HEK293 (cell line): Measurements from ENCODE around the gene LRRC59.

Experiments used
- CTCF ChIA-PET: fragments of 350-600 bp; formaldehyde crosslinking; extraction: SDS; loops from one replicate; lab custom pipeline; 2021; ENCODE audit warnings: antibody characterized with exemption; lab: Yijun Ruan, JAX
- POLR2A ChIA-PET: fragments of 300-600 bp; formaldehyde crosslinking; extraction: SDS; loops from one replicate; lab custom pipeline; 2020; ENCODE audit warnings: antibody characterized with exemption, inconsistent platforms; lab: Yijun Ruan, JAX
- H3K27ac ChIP-seq: fragments of 200-500 bp; sonication (Bioruptor generic); 2 replicates; pipeline ENCODE4 v1.5.1; 2014; ENCODE audit warnings: low read depth, low read length, control low read depth, inconsistent platforms; ENCODE audit errors: extremely low read depth
- H3K36me3 ChIP-seq, 2 experiments: fragments of 200-500 bp in 1 of 2; sonication (Bioruptor generic) in 1 of 2; 1 replicate in 1 of 2; 2 replicates in 1 of 2; pipeline ENCODE4 v1.5.1; 2014 to 2017; ENCODE audit warnings: inconsistent platforms in 2 of 2, low read length in 2 of 2; ENCODE audit not compliant: control insufficient read depth in 2 of 2, insufficient read depth in 1 of 2
- H3K4me1 ChIP-seq: fragments of 200-500 bp; sonication (Bioruptor generic); 2 replicates; pipeline ENCODE4 v1.5.1; 2014; ENCODE audit warnings: mild to moderate bottlenecking, low read length, inconsistent platforms; ENCODE audit not compliant: control insufficient read depth, insufficient read depth
- H3K4me3 ChIP-seq: 2 replicates; pipeline ENCODE4 v1.5.1; 2011; ENCODE audit warnings: low read depth, mild to moderate bottlenecking, control low read depth, low read length, moderate library complexity
- H3K9me3 ChIP-seq: fragments of 200-500 bp; sonication (Bioruptor generic); 2 replicates; pipeline ENCODE4 v1.5.1; 2014; ENCODE audit warnings: low read depth, low read length, inconsistent platforms; ENCODE audit not compliant: control insufficient read depth, insufficient read depth
- BCL11A ChIP-seq: fragments of 450-650 bp; formaldehyde crosslinking; IDR thresholded peaks from 2 replicates; pipeline ENCODE4 v1.5.1; 2016; ENCODE audit warnings: low read depth, missing biosample characterization, missing genetic modification characterization
- GLI4 ChIP-seq: fragments of 450-650 bp; formaldehyde crosslinking; IDR thresholded peaks from 2 replicates; pipeline ENCODE4 v1.5.1; 2016; ENCODE audit warnings: missing biosample characterization, missing genetic modification characterization
- GLIS1 ChIP-seq: fragments of 450-650 bp; formaldehyde crosslinking; IDR thresholded peaks from 2 replicates; pipeline ENCODE4 v1.5.1; 2016; ENCODE audit warnings: missing biosample characterization, missing genetic modification characterization
- HOXA7 ChIP-seq: sonication (generic); formaldehyde crosslinking; IDR thresholded peaks from 2 replicates; pipeline ENCODE4 v1.8.1; 2022; ENCODE audit warnings: missing genetic modification reagents, borderline replicate concordance
- KLF1 ChIP-seq: fragments of 450-650 bp; formaldehyde crosslinking; IDR thresholded peaks from 2 replicates; pipeline ENCODE4 v1.5.1; 2016; ENCODE audit warnings: missing biosample characterization, missing genetic modification characterization
- KLF9 ChIP-seq: fragments of 450-650 bp; formaldehyde crosslinking; IDR thresholded peaks from 2 replicates; pipeline ENCODE4 v1.5.1; 2016; ENCODE audit warnings: missing biosample characterization, missing genetic modification characterization, low read depth
- RBAK ChIP-seq: fragments of 450-650 bp; formaldehyde crosslinking; IDR thresholded peaks from 2 replicates; pipeline ENCODE4 v1.5.1; 2016; ENCODE audit warnings: missing biosample characterization, missing genetic modification characterization
- SCRT2 ChIP-seq: fragments of 450-650 bp; formaldehyde crosslinking; IDR thresholded peaks from 2 replicates; pipeline ENCODE4 v1.5.1; 2016; ENCODE audit warnings: missing biosample characterization, missing genetic modification characterization
- WT1 ChIP-seq: fragments of 450-650 bp; formaldehyde crosslinking; IDR thresholded peaks from 2 replicates; pipeline ENCODE4 v1.5.1; 2016; ENCODE audit warnings: missing biosample characterization, missing genetic modification characterization
- ZBTB48 ChIP-seq: fragments of 450-650 bp; formaldehyde crosslinking; IDR thresholded peaks from 2 replicates; pipeline ENCODE4 v1.5.1; 2016; ENCODE audit warnings: missing biosample characterization, missing genetic modification characterization
- ZFHX2 ChIP-seq: fragments of 450-650 bp; formaldehyde crosslinking; conservative IDR thresholded peaks from 2 replicates; pipeline ENCODE4 v1.5.1; 2016; ENCODE audit warnings: missing biosample characterization, missing genetic modification characterization
- ZFP69B ChIP-seq: fragments of 450-650 bp; formaldehyde crosslinking; IDR thresholded peaks from 2 replicates; pipeline ENCODE4 v1.5.1; 2016; ENCODE audit warnings: missing biosample characterization, missing genetic modification characterization
- ZIC2 ChIP-seq: fragments of 450-650 bp; formaldehyde crosslinking; IDR thresholded peaks from 2 replicates; pipeline ENCODE4 v1.5.1; 2016; ENCODE audit warnings: missing biosample characterization, missing genetic modification characterization
- ZNF175 ChIP-seq: fragments of 450-650 bp; formaldehyde crosslinking; IDR thresholded peaks from 2 replicates; pipeline ENCODE4 v1.5.1; 2016; ENCODE audit warnings: missing biosample characterization, missing genetic modification characterization
- ZNF335 ChIP-seq: fragments of 450-650 bp; formaldehyde crosslinking; conservative IDR thresholded peaks from 2 replicates; pipeline ENCODE4 v1.5.1; 2016; ENCODE audit warnings: missing biosample characterization, missing genetic modification characterization
- ZNF354C ChIP-seq: fragments of 450-650 bp; formaldehyde crosslinking; IDR thresholded peaks from 2 replicates; pipeline ENCODE4 v1.5.1; 2016; ENCODE audit warnings: missing biosample characterization, missing genetic modification characterization, low read depth, borderline replicate concordance
- ZNF423 ChIP-seq: fragments of 450-650 bp; formaldehyde crosslinking; IDR thresholded peaks from 2 replicates; pipeline ENCODE4 v1.5.1; 2016; ENCODE audit warnings: missing biosample characterization, missing genetic modification characterization
- ZNF426 ChIP-seq: fragments of 450-650 bp; formaldehyde crosslinking; IDR thresholded peaks from 2 replicates; pipeline ENCODE4 v1.5.1; 2017; ENCODE audit warnings: missing biosample characterization, missing genetic modification characterization, mild to moderate bottlenecking, inconsistent platforms, moderate library complexity
- ZNF600 ChIP-seq: fragments of 450-650 bp; formaldehyde crosslinking; IDR thresholded peaks from 2 replicates; pipeline ENCODE4 v1.5.1; 2016; ENCODE audit warnings: missing biosample characterization, missing genetic modification characterization
- ZNF654 ChIP-seq: fragments of 450-650 bp; formaldehyde crosslinking; IDR thresholded peaks from 2 replicates; pipeline ENCODE4 v1.5.1; 2016; ENCODE audit warnings: low read depth, missing biosample characterization, missing genetic modification characterization
- ZSCAN16 ChIP-seq: fragments of 450-650 bp; formaldehyde crosslinking; IDR thresholded peaks from 2 replicates; pipeline ENCODE4 v1.5.1; 2016; ENCODE audit warnings: missing biosample characterization, missing genetic modification characterization
- ZSCAN5A ChIP-seq: fragments of 450-650 bp; formaldehyde crosslinking; IDR thresholded peaks from 2 replicates; pipeline ENCODE4 v1.5.1; 2016; ENCODE audit warnings: missing biosample characterization, missing genetic modification characterization

LRRC59 gene

DNA sequence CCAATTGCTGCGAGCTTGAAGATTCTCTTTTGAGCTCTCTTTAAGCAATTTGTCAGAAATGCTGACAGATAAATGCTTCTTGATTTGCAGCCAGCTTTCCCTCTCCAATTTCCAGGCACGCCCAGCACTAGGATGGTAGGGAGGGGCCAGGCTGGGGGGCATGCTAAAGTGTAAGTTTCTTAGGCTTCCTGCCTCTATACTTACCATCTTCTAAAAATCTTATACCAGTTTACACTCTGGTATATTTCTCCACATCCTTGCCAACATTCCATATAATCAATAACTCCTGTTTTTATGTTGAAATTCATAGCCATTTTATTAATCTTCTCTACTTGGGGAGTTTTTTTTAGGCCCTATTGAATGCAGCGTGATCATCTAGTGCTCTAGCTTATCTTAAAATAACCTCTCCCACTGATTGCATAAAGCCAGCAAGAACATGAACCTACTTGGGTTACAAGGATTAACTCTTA, 46.2 kb upstream of the LRRC59 start (continued):
- TF ChIP-seq ZSCAN5A (tag by site-specific recombination) (no peak), KLF1 (tag by site-specific recombination) (peak; percentile 79), ZFHX2 (tag by site-specific recombination) (0 out of 2 replicates have a peak, but pooled peaks have one; percentile 11), HOXA7 (no peak), KLF9 (0 out of 2 replicates have a peak, but pooled peaks have one; percentile 51), WT1 (tag by site-specific recombination) (peak; percentile 73), ZNF335 (0 out of 2 replicates have a peak, but pooled peaks have one; percentile 35)

GRCh38 chr17:50440838-50441829, 43.8 kb upstream of the LRRC59 start:
- ChIA-PET CTCF (interaction anchor here (1.2 to 1.6 kb wide), 2 partner anchors 38 to 43 kb away, joined by 5 to 7 read pairs; partner anchors contain the start of gene RSAD1), POLR2A (interaction anchor here (0.5 to 1.3 kb wide), 4 partner anchors 9 to 43 kb away, joined by 3 to 5 read pairs (median 4); no protein-coding TSS in a partner anchor)
- no peak overlapping the region for H3K4me3 ChIP-seq
- peaks cover 0 to 5% of the 10 kb centered on the region in 2 experiments; a peak in 2 of 3 replicates for H3K36me3 ChIP-seq
- TF ChIP-seq ZNF426 (tag by site-specific recombination) (no peak), GLIS1 (tag by site-specific recombination) (peak; percentile 97)
- peaks cover 20% of the 10 kb centered on the region for H3K4me1 ChIP-seq
- no peak overlapping the region; the same call in 1 of the 2 replicates for H3K27ac ChIP-seq
- H3K9me3 ChIP-seq = no peaks in the 10 kb centered on the region

DNA sequence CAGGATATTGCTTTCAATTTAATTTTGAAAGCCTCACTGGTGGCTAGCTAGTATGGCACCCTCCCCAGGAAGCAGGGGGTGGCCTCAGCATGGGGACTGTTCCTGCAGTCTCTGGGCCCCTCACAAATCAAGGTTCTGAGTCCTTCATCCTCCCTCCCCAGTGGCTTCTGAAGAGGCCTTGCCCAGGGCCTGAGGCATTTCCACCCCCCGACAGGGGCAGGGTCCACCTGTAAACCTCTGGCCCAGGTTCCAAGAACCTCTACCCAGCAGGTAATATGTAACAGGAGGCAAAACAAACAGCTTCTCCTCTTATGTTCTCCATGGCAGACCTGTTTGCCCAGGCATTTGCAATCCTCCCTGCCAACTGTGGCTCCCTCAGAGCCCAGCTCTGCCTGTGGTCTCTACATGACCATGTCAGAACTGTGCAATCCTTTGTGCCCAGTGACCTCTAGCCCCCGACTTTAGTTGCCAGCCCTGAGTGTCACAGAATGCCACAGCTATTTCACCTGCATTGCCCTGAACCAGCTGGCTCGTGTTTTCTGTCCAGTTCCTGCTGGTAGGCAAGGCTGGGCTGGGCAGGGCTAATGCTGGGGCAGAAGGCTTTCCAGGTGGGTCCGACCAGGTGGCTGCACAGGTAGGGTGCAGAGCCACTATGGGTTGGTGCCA, 43.0 kb upstream of the LRRC59 start:
- CTCF ChIA-PET = interaction anchor here (0.6 to 1.2 kb wide), 3 partner anchors 42 to 61 kb away, joined by 3 to 7 read pairs (median 3); no protein-coding TSS in a partner anchor
- no peak overlapping the region; the same call in 1 of the 2 replicates for H3K27ac ChIP-seq
- H3K4me3 ChIP-seq = no peak overlapping the region
- peaks cover 0 to 5% of the 10 kb centered on the region in 2 experiments; a peak in 2 of 3 replicates for H3K36me3 ChIP-seq
- H3K9me3 ChIP-seq = no peaks in the 10 kb centered on the region
- TF ChIP-seq ZNF423 (tag by site-specific recombination) = no peak
- no peak for TF ChIP-seq ZNF354C
- TF ChIP-seq ZNF175 (tag by site-specific recombination) = no peak
- peak; percentile 90 for TF ChIP-seq ZIC2 (tag by site-specific recombination)
- TF ChIP-seq ZNF600 = no peak
- TF ChIP-seq GLI4 (tag by site-specific recombination) = no peak
- 0 out of 2 replicates have a peak, but pooled peaks have one; percentile 11 for TF ChIP-seq SCRT2 (tag by site-specific recombination)
- TF ChIP-seq ZFP69B = no peak
- no peak for TF ChIP-seq ZNF654
- no peak for TF ChIP-seq RBAK
- no peak for TF ChIP-seq ZBTB48
- no peak for TF ChIP-seq ZSCAN16 (tag by site-specific recombination)
- TF ChIP-seq GLIS1 (tag by site-specific recombination) = peak; percentile 89
- TF ChIP-seq BCL11A (tag by site-specific recombination) = no peak
- TF ChIP-seq, all 188 proteins: peak for 3
- POLR2A ChIA-PET = interaction anchor here (1.3 kb wide), 1 partner anchor 13 kb away, joined by 3 read pairs; no protein-coding TSS in a partner anchor
- peaks cover 20% of the 10 kb centered on the region for H3K4me1 ChIP-seq
